Stimulated activated CD8-positive, alpha-beta memory T cell treated with anti-CD3 and anti-CD28 coated beads, Interleukin-15, amount 100 ng/mL, for 1 hour (primary cell): Measurements from ENCODE around the gene TMEM258.

Experiments used
- DNase-seq: peaks from one replicate; pipeline ENCODE4 v3.0.0-alpha.2; 2020; ENCODE audit warnings: low read depth

The TMEM258 gene

DNA sequence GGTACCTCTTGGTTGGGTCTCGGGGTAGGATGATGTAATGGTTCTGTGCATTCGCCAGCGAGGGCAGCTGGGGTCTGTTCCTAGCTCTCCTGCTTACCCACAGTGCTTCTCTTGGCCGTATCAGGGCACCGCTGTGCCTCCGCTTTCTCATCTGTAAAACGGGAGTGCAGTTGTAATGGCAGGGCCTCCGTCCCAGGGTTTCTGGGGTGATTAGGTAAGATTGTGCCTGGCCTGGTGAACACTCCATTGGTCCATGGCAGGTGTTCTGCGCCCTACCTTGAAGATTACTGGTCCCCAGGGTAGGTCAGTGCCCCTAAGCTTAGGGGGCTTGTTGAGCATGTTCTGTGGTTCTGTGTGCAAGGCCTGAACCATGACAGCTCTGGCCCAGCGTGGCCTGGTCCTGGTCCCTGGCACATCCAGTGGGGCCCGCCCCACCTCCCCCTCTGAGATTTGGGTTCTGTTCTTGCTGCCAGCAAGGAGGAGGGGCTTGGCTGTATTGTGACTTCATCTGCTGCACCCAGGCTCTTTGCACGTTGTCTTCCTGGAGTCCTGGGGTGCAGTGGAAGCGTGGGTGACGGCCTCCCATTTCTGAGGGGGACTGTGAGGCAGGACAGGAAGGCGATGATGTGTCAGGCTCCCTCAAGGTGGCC lies 35.1 kb downstream of the TMEM258 start:
- DNase-seq: no peak

DNA sequence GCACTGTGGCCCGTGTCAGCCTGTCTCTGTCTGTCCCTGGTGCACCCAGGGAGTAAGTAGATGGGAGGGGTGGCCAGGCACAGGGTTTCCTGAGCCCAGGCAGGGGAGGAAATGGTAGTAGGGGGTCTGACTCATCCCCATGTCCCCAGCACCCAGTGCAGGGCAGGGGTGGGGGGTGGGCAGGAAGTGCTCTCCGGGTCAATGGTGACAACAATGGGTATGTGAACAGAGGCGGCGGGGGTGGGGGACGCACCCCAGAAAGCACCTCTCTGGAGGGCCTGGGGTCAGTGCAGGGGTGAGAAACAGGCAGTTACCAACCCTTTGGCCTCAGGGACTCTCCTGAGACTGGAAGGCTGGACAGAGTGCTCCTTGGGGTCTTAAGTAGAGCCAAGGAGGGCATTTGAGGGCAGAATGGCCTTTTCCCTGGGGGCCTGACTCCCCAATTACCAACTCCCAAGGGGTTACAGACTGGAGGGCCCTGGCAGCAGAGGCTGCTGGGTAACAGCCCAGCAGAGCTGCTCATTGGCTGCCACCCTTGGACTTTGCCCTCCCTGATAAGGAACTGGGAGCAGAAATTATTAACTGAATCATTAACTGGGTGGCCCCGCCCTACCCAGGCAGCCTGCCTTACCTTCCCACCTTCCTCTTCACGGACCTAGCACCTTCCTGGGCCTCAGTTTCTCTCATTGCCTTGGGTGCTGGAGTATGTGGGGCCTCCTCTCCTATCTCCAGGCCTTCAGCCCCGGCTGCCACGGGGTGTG lies 35.8 kb downstream of the TMEM258 start:
- DNase-seq: no peak

GRCh38 chr11:61756147-61756451 lies 36.3 kb downstream of the TMEM258 start:
- DNase-seq: no peak

DNA sequence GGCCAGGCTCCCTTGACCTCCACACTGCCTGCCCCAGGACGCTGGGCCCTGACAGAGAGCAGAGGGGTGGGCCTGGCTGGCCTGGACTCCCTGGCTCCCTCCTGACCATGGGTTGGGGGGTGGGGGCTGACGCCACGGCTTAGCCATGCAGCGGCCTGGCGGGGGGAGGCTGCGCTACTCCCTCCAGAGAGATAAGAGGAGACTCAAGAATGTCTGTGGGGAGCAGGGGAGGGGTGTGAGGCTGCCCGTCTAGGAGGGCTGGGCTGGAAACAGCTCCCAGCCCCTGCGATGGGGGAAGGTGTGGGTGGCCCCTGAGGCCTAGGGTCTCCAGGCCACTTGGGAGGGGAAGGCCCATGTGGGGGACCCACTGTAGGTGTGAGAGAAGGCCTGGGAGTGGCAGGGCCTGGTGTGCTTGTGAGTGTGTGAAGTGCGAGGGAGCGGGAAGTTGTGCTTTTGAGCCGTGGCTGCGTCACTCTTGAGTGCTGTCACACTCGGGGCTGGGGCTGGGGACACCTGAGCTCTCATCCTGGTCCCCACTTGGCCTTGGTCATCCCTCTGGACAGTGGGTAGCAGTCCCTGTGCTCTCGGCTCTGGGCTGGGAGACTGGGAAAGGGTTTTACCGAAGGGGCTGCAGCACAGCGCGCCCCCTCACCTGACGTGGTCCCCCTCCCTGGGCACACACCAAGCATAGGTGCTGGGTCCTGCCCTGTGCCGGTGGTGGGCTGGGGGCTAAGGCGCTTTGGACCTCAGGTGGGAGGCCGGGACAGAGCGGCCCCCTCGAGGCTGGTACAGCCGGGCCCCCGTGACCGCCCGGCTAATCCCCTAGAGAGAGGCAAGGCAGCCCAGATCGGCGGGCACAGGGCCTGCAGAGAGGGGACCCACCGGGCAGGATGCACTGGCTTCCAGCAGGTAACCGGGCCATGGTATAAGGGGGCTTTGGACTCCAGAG lies 37.6 kb downstream of the TMEM258 start:
- no peak for DNase-seq

- DNase-seq: no peak
Observed at GRCh38 chr11:61753672-61754071, 38.7 kb downstream of the TMEM258 start.

DNA sequence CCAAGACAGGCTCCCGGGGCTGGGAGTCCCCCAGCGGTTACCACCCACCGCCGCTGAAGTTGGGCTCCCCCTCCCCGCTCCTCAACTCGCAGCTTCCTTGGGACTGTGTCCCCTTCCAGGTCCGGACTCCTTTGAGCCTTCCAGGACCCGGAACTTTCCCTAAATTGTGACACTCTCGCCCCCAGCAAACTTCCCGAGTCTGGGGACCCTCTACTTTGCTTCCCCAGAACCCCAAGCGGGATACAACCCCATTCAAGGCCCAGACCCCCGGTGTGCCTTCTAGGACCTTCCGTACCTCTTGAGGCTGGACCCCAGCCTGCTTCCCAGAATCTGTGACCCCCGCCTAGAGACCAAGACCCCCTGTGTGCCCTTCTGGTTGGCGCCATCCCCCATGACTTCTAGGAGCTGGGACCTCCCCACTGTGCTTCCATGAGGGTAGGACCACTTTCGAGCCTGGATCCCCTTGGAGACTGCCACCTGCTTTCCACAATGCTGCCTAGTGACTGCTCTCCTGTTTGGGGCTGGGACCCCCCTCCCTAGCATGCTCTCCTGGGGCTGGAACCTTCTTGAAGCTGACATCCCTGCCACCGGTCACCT lies 39.4 kb downstream of the TMEM258 start:
- no peak for DNase-seq

DNA sequence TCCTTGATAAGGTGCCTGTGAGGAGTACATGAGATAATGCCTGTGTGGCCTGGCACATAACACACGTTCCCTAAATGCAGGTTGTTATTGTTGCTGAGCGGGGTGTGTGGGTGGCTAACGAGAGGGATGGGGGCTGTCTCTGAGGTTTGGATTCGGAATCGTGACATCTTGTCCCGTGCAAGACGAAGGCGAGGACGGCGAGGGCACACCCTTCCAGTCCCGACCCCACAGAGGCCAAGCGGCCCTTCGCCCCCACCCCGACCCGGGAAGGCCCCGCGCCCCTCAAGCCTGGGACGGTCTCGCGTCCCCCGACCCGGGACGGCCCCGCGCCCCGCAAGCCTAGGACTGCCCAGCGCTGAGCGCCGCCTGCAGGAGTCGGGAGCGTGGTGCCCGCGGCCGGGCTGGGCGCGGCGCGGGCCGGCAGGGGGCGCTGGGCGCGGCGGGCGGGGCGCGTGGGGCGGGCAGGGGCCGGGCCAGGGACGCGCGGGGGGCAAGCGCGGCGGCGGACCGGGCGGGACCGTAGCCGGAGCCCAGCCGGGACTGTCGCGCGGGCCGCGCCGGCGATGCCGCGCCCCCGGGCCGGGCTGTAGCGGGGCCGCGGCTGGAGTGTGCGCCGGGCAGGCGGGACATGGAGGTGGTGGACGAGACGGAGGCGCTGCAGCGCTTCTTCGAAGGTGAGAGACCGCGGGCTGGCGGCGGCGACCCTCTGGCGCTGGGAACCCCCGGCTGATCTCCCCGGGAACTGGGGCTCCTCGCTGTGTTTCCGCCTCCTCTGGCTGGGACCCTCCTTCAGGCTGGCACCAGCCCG lies 40.1 kb downstream of the TMEM258 start, which contains the start of gene MYRF:
Gene MYRF (plus strand): TSS at position 520 of the 808 bp plus-strand sequence. CDS start 109 bp downstream, at position 629.
- DNase-seq: peak; percentile 14

DNA sequence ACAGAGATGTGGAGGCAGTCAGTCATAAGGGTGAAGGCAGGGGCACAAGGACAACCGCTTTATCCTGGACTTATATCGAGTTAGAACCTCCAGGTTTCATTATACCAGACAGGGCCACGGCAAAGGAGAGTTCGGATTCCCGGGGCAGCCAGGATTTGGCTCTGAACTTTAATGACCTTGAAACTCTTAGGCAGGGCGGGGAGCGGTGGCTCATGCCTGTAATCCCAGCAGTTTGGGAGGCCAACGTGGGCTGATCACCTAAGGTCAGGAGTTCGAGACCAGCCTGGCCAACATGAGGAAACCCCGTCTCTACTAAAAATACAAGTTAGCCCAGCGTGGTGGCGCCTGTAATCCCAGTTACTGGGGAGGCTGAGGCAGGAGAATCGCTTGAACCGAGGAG lies 41.0 kb downstream of the TMEM258 start:
- DNase-seq: no peak

DNA sequence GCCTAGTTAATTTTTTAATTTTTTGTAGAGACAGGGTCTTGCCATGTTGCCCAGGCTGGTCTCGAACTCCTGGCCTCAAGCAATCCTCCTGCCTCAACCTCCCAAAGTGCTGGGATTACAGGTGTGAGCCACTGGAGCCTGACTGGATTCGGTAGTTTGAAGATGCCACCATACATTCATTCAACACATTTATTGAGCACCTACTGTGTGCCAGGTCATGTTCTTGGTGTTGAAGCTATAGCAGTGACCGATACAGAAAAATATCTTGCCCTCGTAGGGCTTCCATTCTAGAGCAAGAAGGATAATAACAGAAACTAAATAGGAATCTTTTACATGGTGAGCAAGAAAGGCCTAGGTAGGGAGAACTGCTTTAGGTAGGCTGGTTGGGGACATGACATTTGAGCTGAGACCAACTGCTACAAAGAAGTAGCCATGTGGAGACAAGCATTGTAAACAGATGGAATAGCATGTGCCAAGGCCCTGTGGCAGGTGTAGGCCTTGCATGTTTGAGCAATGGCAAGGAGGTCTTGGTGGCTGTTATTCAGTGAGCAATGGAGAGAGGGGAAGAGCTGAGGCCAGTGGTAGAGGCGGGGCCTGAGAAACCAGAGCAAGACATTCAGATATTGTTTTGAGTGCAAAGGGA lies 41.6 kb downstream of the TMEM258 start:
- DNase-seq: no peak

- DNase-seq: no peak
Observed at GRCh38 chr11:61749591-61750217, 42.7 kb downstream of the TMEM258 start.

DNA sequence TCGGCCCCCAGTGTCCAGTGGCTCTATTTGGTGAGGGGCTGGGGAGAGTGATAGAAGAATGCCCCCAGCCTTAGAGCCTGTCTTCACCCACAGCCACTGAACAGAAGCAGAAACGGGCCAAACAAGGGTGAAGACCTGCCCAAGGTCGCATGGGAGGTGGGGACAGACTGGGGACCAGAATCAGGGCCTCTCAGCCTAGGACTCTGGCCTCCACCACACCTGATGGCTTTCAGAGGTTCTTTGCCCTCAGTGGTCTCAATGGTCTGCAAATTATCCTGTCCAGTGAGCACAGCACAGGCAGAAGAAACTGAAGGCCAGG lies 44.5 kb downstream of the TMEM258 start:
- no peak for DNase-seq

- no peak for DNase-seq
Observed at GRCh38 chr11:61747192-61747966, 45.0 kb downstream of the TMEM258 start.

- DNase-seq: no peak
Observed at GRCh38 chr11:61746442-61747191, 45.8 kb downstream of the TMEM258 start.

- DNase-seq: no peak
Observed at GRCh38 chr11:61745781-61746441, 46.5 kb downstream of the TMEM258 start.

- DNase-seq: no peak
Observed at GRCh38 chr11:61744609-61745156, 47.7 kb downstream of the TMEM258 start.

DNA sequence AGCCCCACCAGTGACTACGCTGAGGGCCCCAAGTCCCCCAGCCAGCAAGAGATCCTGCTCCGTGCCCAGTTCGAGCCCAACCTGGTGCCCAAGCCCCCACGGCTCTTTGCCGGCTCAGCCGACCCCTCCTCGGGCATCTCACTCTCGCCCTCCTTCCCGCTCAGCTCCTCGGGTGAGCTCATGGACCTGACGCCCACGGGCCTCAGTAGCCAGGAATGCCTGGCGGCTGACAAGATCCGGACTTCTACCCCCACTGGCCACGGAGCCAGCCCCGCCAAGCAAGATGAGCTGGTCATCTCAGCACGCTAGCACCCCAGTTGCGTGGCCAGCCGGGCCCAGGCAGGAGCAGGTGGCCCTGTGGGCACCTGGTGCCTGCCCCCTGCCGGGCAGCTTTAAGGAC lies 48.2 kb downstream of the TMEM258 start:
- no peak for DNase-seq

DNA sequence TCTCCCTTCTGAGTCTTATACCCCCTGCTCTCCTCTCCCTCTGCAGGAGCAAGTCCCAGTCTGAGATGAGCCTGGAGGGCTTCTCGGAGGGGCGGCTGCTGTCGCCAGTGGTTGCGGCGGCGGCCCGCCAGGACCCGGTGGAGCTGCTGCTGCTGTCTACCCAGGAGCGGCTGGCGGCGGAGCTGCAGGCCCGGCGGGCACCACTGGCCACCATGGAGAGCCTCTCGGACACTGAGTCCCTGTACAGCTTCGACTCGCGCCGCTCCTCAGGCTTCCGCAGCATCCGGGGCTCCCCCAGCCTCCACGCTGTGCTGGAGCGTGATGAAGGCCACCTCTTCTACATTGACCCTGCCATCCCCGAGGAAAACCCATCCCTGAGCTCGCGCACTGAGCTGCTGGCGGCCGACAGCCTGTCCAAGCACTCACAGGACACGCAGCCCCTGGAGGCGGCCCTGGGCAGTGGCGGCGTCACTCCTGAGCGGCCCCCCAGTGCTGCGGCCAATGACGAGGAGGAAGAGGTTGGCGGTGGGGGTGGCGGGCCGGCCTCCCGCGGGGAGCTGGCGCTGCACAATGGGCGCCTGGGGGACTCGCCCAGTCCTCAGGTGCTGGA lies 48.8 kb downstream of the TMEM258 start:
- DNase-seq: no peak

DNA sequence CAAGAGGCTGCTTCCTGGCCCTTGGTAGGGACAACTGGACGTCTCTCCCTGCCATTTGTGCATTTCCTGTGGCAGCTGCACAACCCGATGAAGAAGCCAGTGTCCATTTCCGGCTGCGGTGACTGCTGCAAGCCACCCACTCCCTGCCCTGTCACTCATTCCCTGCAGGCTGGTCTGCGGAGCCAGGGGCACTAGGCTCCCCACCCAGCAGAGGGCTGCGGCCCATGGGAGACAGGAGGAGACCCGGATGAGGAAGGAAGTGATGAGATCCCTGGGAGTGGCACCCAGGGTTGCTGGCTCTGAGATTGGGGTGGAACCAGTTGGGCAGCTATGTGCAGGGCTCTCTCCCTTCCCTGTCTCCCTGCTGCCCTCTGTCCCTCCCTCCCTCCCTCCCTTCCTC lies 50.0 kb downstream of the TMEM258 start:
- DNase-seq: no peak
